NB4 (cell line): ENCODE measurements around the gene ASB14.
A peak's percentile ranks its signal among the peaks of the same experiment; 100 is the strongest.

Source experiments
- DNase-seq: peaks from one replicate; pipeline ENCODE4 v3.0.0; 2010; ENCODE audit warnings: low read depth
- H3K4me3 ChIP-seq: one replicate; pipeline ENCODE4 v1.5.1; 2011; ENCODE audit warnings: mild to moderate bottlenecking, low read depth, low read length, moderate library complexity
- MYC ChIP-seq: IDR thresholded peaks from 2 replicates; pipeline ENCODE4 v1.6.1; 2011; ENCODE audit warnings: low read depth, low read length
- POLR2A ChIP-seq: IDR thresholded peaks from 2 replicates; pipeline ENCODE4 v1.6.1; 2011; ENCODE audit warnings: mild to moderate bottlenecking; ENCODE audit not compliant: insufficient read length; ENCODE audit errors: extremely low read depth
- TF ChIP-seq, protein P1 (sequence below): IDR thresholded peaks from 2 replicates; pipeline ENCODE4 v1.6.1; 2011; ENCODE audit warnings: low read depth, low read length
- TF ChIP-seq, protein P2 (sequence below): IDR thresholded peaks from one replicate; pipeline ENCODE4 v1.5.1; 2012; ENCODE audit warnings: low read depth, low read length

The ASB14 gene

DNA sequence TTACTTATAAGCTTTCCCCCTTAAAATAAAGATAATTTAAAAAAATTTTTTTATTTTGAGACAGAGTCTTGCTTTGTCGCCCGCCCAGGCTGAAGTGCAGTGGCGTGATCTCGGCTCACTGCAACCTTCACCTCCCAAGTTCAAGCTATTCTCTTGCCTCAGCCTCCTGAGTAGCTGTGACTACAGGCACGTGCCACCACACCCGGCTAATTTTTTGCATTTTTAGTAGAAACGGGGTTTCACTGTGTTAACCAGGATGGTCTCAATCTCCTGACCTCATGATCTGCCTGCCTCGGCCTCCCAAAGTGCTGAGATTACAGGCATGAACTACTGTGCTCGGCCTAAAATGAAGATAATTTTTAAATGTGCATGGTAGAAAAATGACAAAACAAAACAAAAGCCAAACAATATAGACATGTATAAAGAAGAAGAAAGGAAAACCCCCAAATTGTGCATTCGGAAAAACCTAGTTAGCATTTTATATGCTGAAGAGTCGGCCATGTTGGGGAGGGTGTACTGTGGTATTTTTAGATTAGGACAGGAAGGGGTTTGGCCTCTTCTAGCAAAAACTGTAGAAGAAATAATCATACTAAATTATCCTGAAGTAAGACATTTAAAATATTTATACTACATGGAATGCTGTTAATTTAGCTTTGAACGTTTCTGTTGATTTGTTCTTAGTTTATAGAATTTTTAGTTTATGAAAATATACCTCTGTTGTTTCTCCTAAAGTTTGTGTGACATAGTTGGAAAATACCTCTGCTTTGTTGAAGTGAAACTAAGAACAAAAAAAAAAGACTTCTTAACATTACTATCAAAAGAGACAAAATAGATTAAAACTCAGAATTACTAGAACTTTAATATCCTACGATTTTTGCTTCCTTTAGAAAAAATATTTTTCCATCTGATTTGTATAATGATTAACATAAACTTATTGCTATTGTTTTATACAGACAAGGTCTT, 57.6 kb downstream of the ASB14 start:
- TF ChIP-seq, protein P1, sequence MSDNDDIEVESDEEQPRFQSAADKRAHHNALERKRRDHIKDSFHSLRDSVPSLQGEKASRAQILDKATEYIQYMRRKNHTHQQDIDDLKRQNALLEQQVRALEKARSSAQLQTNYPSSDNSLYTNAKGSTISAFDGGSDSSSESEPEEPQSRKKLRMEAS: no peak
- no peak for TF ChIP-seq POLR2A
- TF ChIP-seq, protein P2, sequence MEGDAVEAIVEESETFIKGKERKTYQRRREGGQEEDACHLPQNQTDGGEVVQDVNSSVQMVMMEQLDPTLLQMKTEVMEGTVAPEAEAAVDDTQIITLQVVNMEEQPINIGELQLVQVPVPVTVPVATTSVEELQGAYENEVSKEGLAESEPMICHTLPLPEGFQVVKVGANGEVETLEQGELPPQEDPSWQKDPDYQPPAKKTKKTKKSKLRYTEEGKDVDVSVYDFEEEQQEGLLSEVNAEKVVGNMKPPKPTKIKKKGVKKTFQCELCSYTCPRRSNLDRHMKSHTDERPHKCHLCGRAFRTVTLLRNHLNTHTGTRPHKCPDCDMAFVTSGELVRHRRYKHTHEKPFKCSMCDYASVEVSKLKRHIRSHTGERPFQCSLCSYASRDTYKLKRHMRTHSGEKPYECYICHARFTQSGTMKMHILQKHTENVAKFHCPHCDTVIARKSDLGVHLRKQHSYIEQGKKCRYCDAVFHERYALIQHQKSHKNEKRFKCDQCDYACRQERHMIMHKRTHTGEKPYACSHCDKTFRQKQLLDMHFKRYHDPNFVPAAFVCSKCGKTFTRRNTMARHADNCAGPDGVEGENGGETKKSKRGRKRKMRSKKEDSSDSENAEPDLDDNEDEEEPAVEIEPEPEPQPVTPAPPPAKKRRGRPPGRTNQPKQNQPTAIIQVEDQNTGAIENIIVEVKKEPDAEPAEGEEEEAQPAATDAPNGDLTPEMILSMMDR: no peak
- TF ChIP-seq MYC: no peak
- DNase-seq: no peak
- H3K4me3 ChIP-seq: no peak overlapping the region

DNA sequence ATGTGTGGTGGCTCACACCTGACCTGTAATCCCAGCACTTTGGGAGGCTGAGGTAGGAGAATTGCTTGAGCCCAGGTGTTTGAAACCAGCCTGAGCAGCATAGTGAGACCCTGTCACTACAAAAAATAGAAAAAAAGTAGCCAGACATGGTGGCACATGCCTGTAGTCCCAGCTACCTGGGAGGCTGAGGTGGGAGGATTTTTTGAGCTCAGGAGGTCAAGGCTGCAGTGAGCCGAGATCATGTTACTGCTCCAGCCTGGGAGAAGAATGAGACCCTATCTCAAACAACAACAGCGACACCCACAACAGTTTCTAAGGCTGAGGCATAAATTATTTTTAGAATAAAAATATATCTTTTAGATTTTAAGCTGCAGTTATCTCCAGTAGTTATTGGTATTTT, 58.7 kb downstream of the ASB14 start:
- H3K4me3 ChIP-seq: no peak overlapping the region
- TF ChIP-seq, protein P1: no peak
- no peak for TF ChIP-seq POLR2A
- TF ChIP-seq, protein P2: no peak
- DNase-seq: no peak

DNA sequence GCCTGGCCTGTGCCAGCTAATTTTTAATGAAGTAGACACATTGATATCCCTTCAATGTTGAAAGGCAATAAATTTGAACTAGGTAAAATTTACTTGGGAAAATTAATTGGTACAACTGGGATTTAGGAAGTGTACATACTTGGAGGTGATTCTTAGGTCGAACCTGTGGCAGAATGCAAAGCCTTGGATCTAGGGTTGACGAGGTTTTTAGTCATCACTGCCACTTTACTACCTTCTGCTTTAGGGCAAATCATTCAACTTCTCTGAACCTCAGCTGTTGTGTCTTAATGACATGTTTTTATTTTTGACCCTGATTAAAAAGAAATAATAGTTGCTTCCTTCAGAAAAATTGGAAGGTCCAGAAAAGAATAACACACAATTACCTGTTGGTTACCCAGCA, 62.5 kb downstream of the ASB14 start:
- TF ChIP-seq MYC (no peak), POLR2A (no peak)
- TF ChIP-seq, protein P1: no peak
- TF ChIP-seq, protein P2: no peak

DNA sequence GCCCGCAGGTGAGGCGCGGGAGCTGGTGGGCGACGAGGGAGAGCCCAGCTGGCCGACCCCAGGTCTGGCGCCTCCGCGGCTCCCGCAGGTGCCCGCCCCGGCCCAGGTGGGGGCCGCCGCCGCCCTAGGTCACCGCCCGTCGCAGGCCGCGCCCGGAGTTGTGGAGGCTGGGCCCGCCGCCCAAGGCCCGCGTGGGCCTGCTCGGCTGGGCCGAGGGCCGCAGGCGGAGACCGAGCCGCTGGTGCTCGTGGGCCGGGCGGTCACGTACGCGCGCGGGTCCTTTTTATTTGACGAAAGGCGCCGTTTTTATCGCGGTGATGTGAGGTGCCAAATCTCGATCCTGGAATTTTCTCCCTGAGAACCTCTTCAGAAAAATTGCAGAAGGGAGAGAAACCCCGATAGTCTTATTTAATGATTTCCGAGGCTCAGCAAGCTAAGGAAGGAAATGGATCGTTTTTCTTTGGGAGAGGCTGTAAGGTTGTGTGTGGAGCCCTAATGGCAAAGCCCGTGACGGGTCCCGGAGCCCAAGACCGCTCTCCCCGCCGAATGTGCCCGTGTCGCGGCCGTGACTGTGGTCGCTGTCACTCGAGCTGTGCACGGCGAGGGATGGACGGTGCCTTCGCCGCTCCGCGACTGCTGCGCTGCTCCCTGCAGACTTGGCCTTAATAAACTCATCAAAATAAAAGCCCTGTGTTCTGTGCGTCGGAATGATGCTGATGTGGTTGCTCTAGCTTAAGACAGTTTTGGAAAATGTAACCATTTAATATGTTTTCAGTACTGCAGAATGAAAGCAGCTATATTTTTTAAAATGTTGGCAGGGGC, 64.3 kb downstream of the ASB14 start:
- DNase-seq: peak; percentile 66
- peak overlapping the region; percentile 92 for H3K4me3 ChIP-seq
- TF ChIP-seq, protein P1: 0 out of 2 replicates have a peak, but pooled peaks have one; percentile 5
- TF ChIP-seq MYC: peak; percentile 30
- TF ChIP-seq, protein P2: no peak

More for the DNA sequence above, 62.5 kb downstream of the ASB14 start:
- peak overlapping the region; percentile 0 for H3K4me3 ChIP-seq
- peak; percentile 7 for DNase-seq

DNA sequence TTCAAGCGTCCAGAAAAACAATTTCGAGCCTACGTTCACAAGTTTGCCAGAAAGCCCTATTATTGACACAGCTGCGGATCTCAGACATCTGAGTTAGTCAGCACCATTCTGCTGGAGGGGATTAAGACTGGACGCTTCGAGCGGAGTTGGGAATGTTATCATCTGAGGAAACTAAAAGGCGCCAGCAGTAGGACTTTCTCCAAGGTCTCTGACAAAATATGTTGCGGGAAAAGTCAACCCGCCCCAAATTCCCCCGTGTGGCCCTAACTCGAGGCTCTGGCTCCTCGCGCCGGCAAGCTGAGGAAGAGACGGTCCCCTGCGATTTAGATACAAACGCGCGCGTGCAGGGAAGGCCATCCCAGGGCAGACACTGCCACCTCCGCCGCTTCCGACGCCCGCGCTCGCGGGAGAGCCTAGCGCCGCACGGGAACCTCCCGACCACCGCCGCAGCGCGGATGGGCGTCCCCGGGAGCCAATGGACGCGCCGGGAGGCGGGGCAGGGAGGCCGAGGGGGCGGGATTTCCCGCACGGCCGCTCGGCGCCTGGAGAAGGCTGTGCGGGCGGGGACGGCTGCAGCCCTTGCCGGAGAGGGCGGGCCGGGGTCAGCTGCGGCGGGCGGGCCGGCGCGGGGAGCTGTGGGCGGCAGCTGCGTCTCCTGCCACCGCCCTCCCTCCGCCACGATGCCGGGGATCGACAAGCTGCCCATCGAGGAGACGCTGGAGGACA, 65.1 kb downstream of the ASB14 start, which contains the start of gene APPL1:
Gene APPL1 (plus strand): TSS at position 526 of the 726 bp plus-strand sequence. CDS start 155 bp downstream, at position 681.
- DNase-seq: peak; percentile 94
- peak within 1 kb of the TSS; percentile 92 for H3K4me3 ChIP-seq
- TF ChIP-seq POLR2A (peak; percentile 88), MYC (no peak)
- TF ChIP-seq, protein P1: peak; percentile 21
- TF ChIP-seq, protein P2: no peak
